Measurements from ENCODE around the gene PUS7. TPM values are rescaled to one million over a fixed set of nuclear protein-coding genes. Genes with fewer than 3 reads are reported as not detected.

PUS7 gene
- total and polyA plus RNA-seq, 2 of the 8 experiments (the other 6 are each of a cell fraction or from before 2014, with no cell fraction given) = 18.9 to 65.2 TPM

GRCh38 chr7:105429746-105430612, 92.1 kb downstream of the PUS7 start:
- peak; percentile 59 for TF ChIP-seq YY1 (IDR thresholded peaks at IDR 0.05; ENCODE audit: low read depth, low read length)
- TF ChIP-seq CEBPB (IDR thresholded peaks at IDR 0.05; ENCODE audit: low read depth, low read length) = peak; percentile 37; the same call in 1 of the 2 replicates
- peak; percentile 53 to 65 for TF ChIP-seq RAD21 (IDR thresholded peaks at IDR 0.05 in 1 of 2, conservative IDR thresholded peaks at IDR 0.05 in 1 of 2; ENCODE audit: low read depth in 2 of 2, low read length in 2 of 2)
- no peak for TF ChIP-seq TCF12 (IDR thresholded peaks at IDR 0.05; ENCODE audit: low read depth, low read length)
- TF ChIP-seq CTCF (IDR thresholded peaks at IDR 0.05; ENCODE audit: control extremely low read depth in 1 of 3, insufficient read depth in 1 of 3, low read depth in 1 of 3, low read length in 3 of 3) = peak in 2 of 3 experiments; percentile 26 to 37; a peak in 3 of 4 replicates
- Histone ChIP-seq H4K8ac (ENCODE audit: extremely low read depth, insufficient read depth, low read length) (no peak overlapping the region), H3K23ac (ENCODE audit: insufficient read length) (no peak overlapping the region), H3K36me3 (ENCODE audit: control insufficient read depth in 2 of 4, insufficient read depth in 4 of 4, low read length in 3 of 4) (no peaks in the 10 kb centered on the region), H4K20me1 (replicated peaks in 1 of 2; ENCODE audit: control insufficient read depth in 1 of 2, insufficient read depth in 2 of 2, low read length in 2 of 2) (no peaks in the 10 kb centered on the region), H3K27me3 (replicated peaks in 1 of 4; ENCODE audit: control insufficient read depth in 3 of 4, extremely low read depth in 1 of 4, insufficient read depth in 3 of 4, low read length in 3 of 4) (no peaks in the 10 kb centered on the region), H2BK5ac (ENCODE audit: low read depth, low read length) (no peak overlapping the region), H2AFZ (ENCODE audit: low read length) (no peak overlapping the region), H3K56ac (replicated peaks; ENCODE audit: insufficient read length, low read depth, low read length) (no peak overlapping the region), H3K14ac (ENCODE audit: insufficient read length) (no peak overlapping the region), H3K23me2 (ENCODE audit: low read depth, low read length) (no peaks in the 10 kb centered on the region), H3K4me2 (ENCODE audit: insufficient read depth in 1 of 2, low read depth in 2 of 2, low read length in 2 of 2) (no peak overlapping the region), H3K4me1 (replicated peaks in 1 of 4; ENCODE audit: control insufficient read depth in 3 of 4, insufficient read depth in 4 of 4, low read length in 3 of 4) (no peaks in the 10 kb centered on the region), H2BK12ac (ENCODE audit: low read depth, low read length) (no peak overlapping the region), H2BK20ac (ENCODE audit: low read length) (no peak overlapping the region), H2BK120ac (replicated peaks; ENCODE audit: low read depth, low read length) (no peak overlapping the region), H3K9ac (replicated peaks in 1 of 4; ENCODE audit: extremely low read depth in 1 of 4, low read depth in 3 of 4, low read length in 3 of 4) (no peak overlapping the region), H3K4ac (replicated peaks; ENCODE audit: insufficient read length, low read depth, low read length) (no peak overlapping the region), H2BK15ac (ENCODE audit: low read length) (no peak overlapping the region), H2AK5ac (ENCODE audit: low read depth, low read length) (no peak overlapping the region), H3K18ac (ENCODE audit: extremely low read depth, low read length) (no peak overlapping the region), H4K5ac (ENCODE audit: insufficient read length, low read depth, low read length) (no peak overlapping the region), H3K27ac (ENCODE audit: low read depth, low read length) (no peak overlapping the region), H3K4me3 (ENCODE audit: extremely low read depth in 1 of 4, insufficient read depth in 2 of 4, low read depth in 3 of 4, low read length in 4 of 4) (no peak overlapping the region), H3K79me1 (ENCODE audit: low read depth, low read length) (no peaks in the 10 kb centered on the region), H3K79me2 (ENCODE audit: control insufficient read depth in 1 of 2, insufficient read depth in 2 of 2, low read length in 2 of 2) (no peaks in the 10 kb centered on the region), H4K91ac (replicated peaks; ENCODE audit: insufficient read length, low read length) (no peak overlapping the region), H3K9me3 (ENCODE audit: insufficient read depth in 2 of 2, low read depth in 1 of 2, low read length in 1 of 2) (no peaks in the 10 kb centered on the region)
- FAIRE-seq (no peak), DNase-seq (ENCODE audit: low read depth in 1 of 2, low spot score in 2 of 2) (no peak)
- ChIA-PET POLR2A (ENCODE audit: partially characterized antibody) (no interaction called here), CTCF (ENCODE audit: partially characterized antibody) (interaction anchor here (0.7 to 2.7 kb wide), 15 partner anchors 8 to 179 kb away, joined by 3 to 13 read pairs (median 4); partner anchors contain the start of gene RINT1)
- WGBS, 2 experiments (ENCODE audit: extremely low coverage in 1 of 2, insufficient coverage in 1 of 2, insufficient read length in 1 of 2, insufficient replicate concordance in 2 of 2, low coverage in 1 of 2, low lambda C conversion rate in 2 of 2, missing lambda C conversion rate in 1 of 2) = 89% methylated on average over 4 of the region's 4 CpGs; no CpG with 5 or more reads in 1 of the 2 experiments
